H1 (cell line): Measurements from ENCODE around the gene GABRE. TPM values are rescaled to one million over a fixed set of nuclear protein-coding genes. Genes with fewer than 3 reads are reported as not detected.

Experiments
- CTCF ChIA-PET: fragments of 300-600 bp; sonication (Branson Sonifier 250); formaldehyde crosslinking; loops from one replicate; lab custom pipeline; 2021; ENCODE audit not compliant: partially characterized antibody; lab: Charles Lee
- POLR2A ChIA-PET: fragments of 300-600 bp; sonication (Branson Sonifier 250); formaldehyde crosslinking; loops from one replicate; lab custom pipeline; 2021; ENCODE audit warnings: inconsistent platforms; ENCODE audit not compliant: partially characterized antibody; lab: Charles Lee
- DNase-seq, 2 experiments: peaks; one replicate each; pipeline versions ENCODE4 v3.0.0 to v3.0.0-alpha.2; 2010 to 2022; ENCODE audit warnings: low spot score in 2 of 2, low read depth in 1 of 2, mixed read lengths in 1 of 2
- FAIRE-seq: peaks from 2 replicates; lab custom pipeline; 2011; peaks lifted over from hg19 to GRCh38; lab: Jason Lieb, UNC
- H2AFZ ChIP-seq: 2 replicates; pipeline ENCODE4 v1.8.1; 2012; ENCODE audit warnings: low read length, inconsistent platforms
- H2AK5ac ChIP-seq: 2 replicates; pipeline ENCODE4 v1.6.1; 2013; ENCODE audit warnings: low read depth, low read length
- H2BK120ac ChIP-seq: replicated peaks from 2 replicates; pipeline ENCODE3; 2013; ENCODE audit warnings: low read depth, low read length, inconsistent platforms
- H2BK12ac ChIP-seq: 2 replicates; pipeline ENCODE4 v1.6.1; 2013; ENCODE audit warnings: low read depth, low read length
- H2BK15ac ChIP-seq: 2 replicates; pipeline ENCODE4 v1.6.1; 2013; ENCODE audit warnings: low read length
- H2BK20ac ChIP-seq: 2 replicates; pipeline ENCODE4 v1.6.1; 2013; ENCODE audit warnings: low read length
- H2BK5ac ChIP-seq: 2 replicates; pipeline ENCODE4 v1.6.1; 2013; ENCODE audit warnings: low read depth, low read length
- H3K14ac ChIP-seq: 2 replicates; pipeline ENCODE4 v1.6.1; 2013; ENCODE audit warnings: inconsistent platforms; ENCODE audit not compliant: insufficient read length
- H3K18ac ChIP-seq: 2 replicates; pipeline ENCODE4 v1.6.1; 2013; ENCODE audit warnings: low read length; ENCODE audit errors: extremely low read depth
- H3K23ac ChIP-seq: 2 replicates; pipeline ENCODE4 v1.6.1; 2013; ENCODE audit warnings: inconsistent platforms; ENCODE audit not compliant: insufficient read length
- H3K23me2 ChIP-seq: 2 replicates; pipeline ENCODE4 v1.6.1; 2013; ENCODE audit warnings: low read depth, low read length
- H3K27ac ChIP-seq: 2 replicates; pipeline ENCODE4 v1.6.1; 2011; ENCODE audit warnings: low read depth, low read length, inconsistent platforms
- H3K27me3 ChIP-seq, 4 experiments: replicated peaks in 1 of 4; 1 replicate in 1 of 4; 2 replicates in 3 of 4; pipeline versions ENCODE4 v1.6.1 to v1.8.1; 2011 to 2013; ENCODE audit warnings: low read length in 3 of 4, mild to moderate bottlenecking in 3 of 4, inconsistent platforms in 2 of 4, mixed read lengths in 2 of 4, moderate library complexity in 1 of 4; ENCODE audit not compliant: control insufficient read depth in 3 of 4, insufficient read depth in 3 of 4; ENCODE audit errors: extremely low read depth in 1 of 4
- H3K36me3 ChIP-seq, 4 experiments: 2 replicates each; pipeline versions ENCODE4 v1.6.1 to v1.8.1; 2011 to 2013; ENCODE audit warnings: mild to moderate bottlenecking in 4 of 4, low read length in 3 of 4, moderate library complexity in 2 of 4, control low read depth in 1 of 4, inconsistent platforms in 1 of 4; ENCODE audit not compliant: insufficient read depth in 4 of 4, control insufficient read depth in 2 of 4
- H3K4ac ChIP-seq: replicated peaks from 2 replicates; pipeline ENCODE3; 2013; ENCODE audit warnings: low read length, low read depth, mixed read lengths, inconsistent platforms; ENCODE audit not compliant: insufficient read length
- H3K4me1 ChIP-seq, 4 experiments: replicated peaks in 1 of 4; 1 replicate in 1 of 4; 2 replicates in 3 of 4; pipeline versions ENCODE4 v1.6.1 to v1.8.1; 2011 to 2013; ENCODE audit warnings: low read length in 3 of 4, inconsistent platforms in 2 of 4, mixed read lengths in 1 of 4; ENCODE audit not compliant: insufficient read depth in 4 of 4, control insufficient read depth in 3 of 4
- H3K4me2 ChIP-seq, 2 experiments: 2 replicates each; pipeline versions ENCODE4 v1.6.1 to v1.8.1; 2011 to 2013; ENCODE audit warnings: low read depth in 2 of 2, low read length in 2 of 2, control low read depth in 1 of 2, inconsistent platforms in 1 of 2, mild to moderate bottlenecking in 1 of 2; ENCODE audit not compliant: insufficient read depth in 1 of 2
- H3K4me3 ChIP-seq, 4 experiments: fragments of 200-600, 300-600 bp in 1 of 4; sonication (generic), shearing (Covaris generic), sonication (Bioruptor Twin) in 1 of 4; 2 replicates each; pipeline versions ENCODE4 v1.5.1 to v1.8.1; 2011 to 2016; ENCODE audit warnings: low read length in 4 of 4, low read depth in 3 of 4, control low read depth in 2 of 4, inconsistent platforms in 2 of 4, mild to moderate bottlenecking in 2 of 4, mixed read lengths in 1 of 4, moderate library complexity in 1 of 4; ENCODE audit not compliant: insufficient read depth in 2 of 4; ENCODE audit errors: extremely low read depth in 1 of 4
- H3K56ac ChIP-seq: replicated peaks from 2 replicates; pipeline ENCODE3; 2013; ENCODE audit warnings: low read depth, mild to moderate bottlenecking, mixed read lengths, low read length, inconsistent platforms; ENCODE audit not compliant: insufficient read length
- H3K79me1 ChIP-seq: 2 replicates; pipeline ENCODE4 v1.6.1; 2013; ENCODE audit warnings: low read depth, low read length, control low read depth
- H3K79me2 ChIP-seq, 2 experiments: 2 replicates each; pipeline versions ENCODE4 v1.6.1 to v1.8.1; 2012 to 2013; ENCODE audit warnings: low read length in 2 of 2, mild to moderate bottlenecking in 2 of 2, inconsistent platforms in 1 of 2; ENCODE audit not compliant: insufficient read depth in 2 of 2, control insufficient read depth in 1 of 2
- H3K9ac ChIP-seq, 4 experiments: replicated peaks in 1 of 4; 1 replicate in 1 of 4; 2 replicates in 3 of 4; pipeline versions ENCODE4 v1.6.1 to v1.8.1; 2011 to 2013; ENCODE audit warnings: low read depth in 3 of 4, low read length in 3 of 4, control low read depth in 2 of 4, mild to moderate bottlenecking in 2 of 4, moderate library complexity in 2 of 4, inconsistent platforms in 1 of 4; ENCODE audit errors: extremely low read depth in 1 of 4
- H3K9me3 ChIP-seq, 2 experiments: 2 replicates each; pipeline versions ENCODE4 v1.6.1 to v1.8.1; 2012 to 2013; ENCODE audit warnings: mild to moderate bottlenecking in 2 of 2, moderate library complexity in 2 of 2, control low read depth in 1 of 2, inconsistent platforms in 1 of 2, low read depth in 1 of 2, low read length in 1 of 2, mixed read lengths in 1 of 2; ENCODE audit not compliant: insufficient read depth in 2 of 2
- H4K20me1 ChIP-seq, 2 experiments: replicated peaks in 1 of 2; 2 replicates each; pipeline versions ENCODE3 to v1.8.1; 2011 to 2013; ENCODE audit warnings: inconsistent platforms in 2 of 2, low read length in 2 of 2, mild to moderate bottlenecking in 1 of 2; ENCODE audit not compliant: insufficient read depth in 2 of 2, control insufficient read depth in 1 of 2
- H4K5ac ChIP-seq: 2 replicates; pipeline ENCODE4 v1.6.1; 2013; ENCODE audit warnings: low read length, low read depth, mixed read lengths, inconsistent platforms; ENCODE audit not compliant: insufficient read length
- H4K8ac ChIP-seq: 2 replicates; pipeline ENCODE4 v1.8.0; 2013; ENCODE audit warnings: mild to moderate bottlenecking, moderate library complexity, low read length, inconsistent platforms; ENCODE audit not compliant: insufficient read depth; ENCODE audit errors: extremely low read depth
- H4K91ac ChIP-seq: replicated peaks from 2 replicates; pipeline ENCODE3; 2013; ENCODE audit warnings: low read length, mixed read lengths, inconsistent platforms; ENCODE audit not compliant: insufficient read length
- CHD1 ChIP-seq: IDR thresholded peaks from 2 replicates; pipeline ENCODE4 v1.6.1; 2012; ENCODE audit warnings: low read depth, low read length, improper control_type of control experiment
- POU5F1 ChIP-seq: IDR thresholded peaks from 2 replicates; pipeline ENCODE4 v1.6.1; 2011; ENCODE audit warnings: low read depth, mild to moderate bottlenecking, low read length, moderate library complexity
- SP1 ChIP-seq: IDR thresholded peaks from 2 replicates; pipeline ENCODE4 v1.6.1; 2011; ENCODE audit warnings: low read depth, low read length
- SP4 ChIP-seq: IDR thresholded peaks from 2 replicates; pipeline ENCODE4 v1.6.1; 2012; ENCODE audit warnings: low read length, inconsistent platforms
- WGBS, 2 experiments: shearing (Covaris generic) in 1 of 2; methylation state at CpG; one replicate each; pipeline versions ENCODE4 v1.1.6 to v1.1.7; 2013 to 2015; ENCODE audit warnings: low lambda C conversion rate in 2 of 2, mixed read lengths in 2 of 2, inconsistent platforms in 1 of 2, low coverage in 1 of 2, missing lambda C conversion rate in 1 of 2; ENCODE audit not compliant: insufficient replicate concordance in 2 of 2, insufficient coverage in 1 of 2, insufficient read length in 1 of 2; ENCODE audit errors: extremely low coverage in 1 of 2, missing lambda C conversion rate in 1 of 2; 5-methylcytosine and 5-hydroxymethylcytosine counted together
- polyA plus RNA-seq, 7 experiments: library from polyadenylated mRNA; depleted of rRNA in 3 of 7; stranded (reverse) in 5 of 7; unstranded in 2 of 7; fragments of >200 nt in 5 of 7; fragments of 200-250 nt in 2 of 7; gene quantifications; 1 replicate in 5 of 7; 2 replicates in 1 of 7; 4 replicates in 1 of 7; pipeline versions ENCODE4 v1.2.1 to v1.2.3, GENCODE V29; 2011 to 2013; ENCODE audit warnings: missing spikeins in 2 of 7, mixed read lengths in 2 of 7
- total RNA-seq: library from RNA; stranded (reverse); fragmentation: NEBNext Ultra II Directional; extraction: Animal tissue kit (Norgen Biotek cat#: 25700); gene quantifications from 2 replicates; pipeline ENCODE4 v1.2.1, GENCODE V29; 2021

GABRE gene
- total and polyA plus RNA-seq, 2 of the 8 experiments (the other 6 are each of a cell fraction or from before 2014, with no cell fraction given): 5.5 to 7.0 TPM

GRCh38 chrX:151984328-151984727 lies 9.9 kb upstream of the GABRE start:
- Histone ChIP-seq H3K27ac (no peak overlapping the region), H3K23me2 (no peaks in the 10 kb centered on the region), H2AFZ (no peak overlapping the region)

More at GRCh38 chrX:151984328-151984727, 9.9 kb upstream of the GABRE start:
- no peak overlapping the region for H3K9ac ChIP-seq
- H3K23ac ChIP-seq: no peak overlapping the region
- TF ChIP-seq CHD1 (no peak), POU5F1 (no peak), SP1 (no peak), SP4 (no peak)
- no peak overlapping the region for H3K14ac ChIP-seq
- ChIA-PET POLR2A (no interaction called here), CTCF (interaction anchor here (1.0 kb wide), 1 partner anchor 15 kb away, joined by 3 read pairs; no protein-coding TSS in a partner anchor)
- no peaks in the 10 kb centered on the region for H3K79me2 ChIP-seq
- H3K56ac ChIP-seq: no peak overlapping the region
- H3K27me3 ChIP-seq: no peaks in the 10 kb centered on the region
- H4K20me1 ChIP-seq: no peaks in the 10 kb centered on the region
- no peaks in the 10 kb centered on the region for H3K4me1 ChIP-seq
- H2BK5ac ChIP-seq: no peak overlapping the region
- no peak overlapping the region for H3K4me3 ChIP-seq
- H2BK20ac ChIP-seq: no peak overlapping the region
- no peaks in the 10 kb centered on the region for H3K9me3 ChIP-seq
- no peak overlapping the region for H2BK120ac ChIP-seq
- no peak overlapping the region for H4K5ac ChIP-seq
- no peak overlapping the region for H4K91ac ChIP-seq
- H3K18ac ChIP-seq: no peak overlapping the region
- 69% methylated on average over 3 of the region's 3 CpGs; no CpG with 5 or more reads in 1 of the 2 experiments for WGBS, 2 experiments
- no peaks in the 10 kb centered on the region for H3K36me3 ChIP-seq
- H3K79me1 ChIP-seq: no peaks in the 10 kb centered on the region
- no peak overlapping the region for H2BK15ac ChIP-seq
- no peak for FAIRE-seq
- no peak overlapping the region for H2BK12ac ChIP-seq
- no peak overlapping the region for H2AK5ac ChIP-seq
- no peak overlapping the region for H4K8ac ChIP-seq
- no peak overlapping the region for H3K4me2 ChIP-seq
- no peak for DNase-seq
- no peak overlapping the region for H3K4ac ChIP-seq
